Stimulated activated CD8-positive, alpha-beta memory T cell treated with anti-CD3 and anti-CD28 coated beads, Interleukin-12 subunit alpha, Interleukin-12 subunit beta, amount 100 ng/mL, for 4 hours (primary cell): ENCODE measurements around the gene ABCC11.

ENCODE experiments used
- DNase-seq: peaks from one replicate; pipeline ENCODE4 v3.0.0-alpha.2; 2020; ENCODE audit warnings: low read depth

ABCC11 gene

GRCh38 chr16:48161906-48162305 lies 85.4 kb downstream of the ABCC11 start:
- no peak for DNase-seq

GRCh38 chr16:48160575-48160974 lies 86.8 kb downstream of the ABCC11 start:
- DNase-seq, result no peak

GRCh38 chr16:48158296-48158695 lies 89.0 kb downstream of the ABCC11 start:
- no peak for DNase-seq

GRCh38 chr16:48157794-48158193 lies 89.5 kb downstream of the ABCC11 start:
- DNase-seq, result no peak

- no peak for DNase-seq
Measured at GRCh38 chr16:48157302-48157701, 90.0 kb downstream of the ABCC11 start.

GRCh38 chr16:48156790-48157209 lies 90.5 kb downstream of the ABCC11 start:
- peak; percentile 53 for DNase-seq

- no peak for DNase-seq
Measured at GRCh38 chr16:48155926-48156789, 91.2 kb downstream of the ABCC11 start, which contains the start of gene ABCC12. TSS of gene ABCC12 (minus strand) at chr16:48155993. CDS start at chr16:48146424, 9,569 bp downstream.

- no peak for DNase-seq
Measured at GRCh38 chr16:48153774-48154173, 93.6 kb downstream of the ABCC11 start.

GRCh38 chr16:48152226-48152625 lies 95.1 kb downstream of the ABCC11 start:
- DNase-seq, result no peak

GRCh38 chr16:48150707-48151106 lies 96.6 kb downstream of the ABCC11 start:
- DNase-seq, result no peak

- DNase-seq, result no peak
Measured at GRCh38 chr16:48146710-48147109, 100.6 kb downstream of the ABCC11 start.

GRCh38 chr16:48146131-48146530 lies 101.2 kb downstream of the ABCC11 start:
- no peak for DNase-seq

- DNase-seq, result no peak
Measured at GRCh38 chr16:48143812-48144368, 103.4 kb downstream of the ABCC11 start.

- no peak for DNase-seq
Measured at GRCh38 chr16:48140821-48141220, 106.5 kb downstream of the ABCC11 start.

GRCh38 chr16:48139517-48139916 lies 107.8 kb downstream of the ABCC11 start:
- no peak for DNase-seq

- no peak for DNase-seq
Measured at GRCh38 chr16:48138543-48138942, 108.8 kb downstream of the ABCC11 start.

- DNase-seq, result no peak
Measured at GRCh38 chr16:48137822-48138221, 109.5 kb downstream of the ABCC11 start.

GRCh38 chr16:48136547-48137360 lies 110.6 kb downstream of the ABCC11 start:
- DNase-seq, result no peak

GRCh38 chr16:48133455-48134211 lies 113.7 kb downstream of the ABCC11 start:
- DNase-seq, result no peak

- DNase-seq, result no peak
Measured at GRCh38 chr16:48132696-48133095, 114.6 kb downstream of the ABCC11 start.

- DNase-seq, result no peak
Measured at GRCh38 chr16:48131201-48131935, 116.0 kb downstream of the ABCC11 start.
